Measurements from ENCODE around the gene OR13C4.
"Not testable (repeated sequence)": the region's sequence is repeated elsewhere in the genome, so short reads cannot be mapped to it uniquely, and the experiment has no call there.

Gene OR13C4

GRCh38 chr9:104520241-104520640, 6.8 kb downstream of the OR13C4 start:
- 85% methylated on average over 10 of the region's 10 CpGs for WGBS

GRCh38 chr9:104514901-104515300, 12.1 kb downstream of the OR13C4 start:
- Histone ChIP-seq H3K36me3 (ENCODE audit: insufficient read depth, low read length) (no peaks in the 10 kb centered on the region), H3K4me1 (ENCODE audit: insufficient read depth, low read length) (no peaks in the 10 kb centered on the region)
- WGBS = 76% methylated on average over 5 of the region's 5 CpGs

More at GRCh38 chr9:104520241-104520640, 6.8 kb downstream of the OR13C4 start:
- not testable (repeated sequence) for H3K4me3 ChIP-seq (ENCODE audit: low read length); H3K4me1 ChIP-seq (ENCODE audit: insufficient read depth, low read length); H3K27ac ChIP-seq (ENCODE audit: low read depth, low read length); H3K27me3 ChIP-seq (ENCODE audit: insufficient read depth, low read length); H3K36me3 ChIP-seq (ENCODE audit: insufficient read depth, low read length); H3K9ac ChIP-seq (ENCODE audit: low read depth, low read length); H3K9me3 ChIP-seq (ENCODE audit: insufficient read depth, low read depth, low read length)

GRCh38 chr9:104506565-104506964, 20.4 kb downstream of the OR13C4 start:
- H3K36me3 ChIP-seq (ENCODE audit: insufficient read depth, low read length) = no peaks in the 10 kb centered on the region
- no peaks in the 10 kb centered on the region for H3K4me1 ChIP-seq (ENCODE audit: insufficient read depth, low read length)
- no peak overlapping the region for H3K4me3 ChIP-seq (ENCODE audit: low read length)
- H3K9me3 ChIP-seq (ENCODE audit: insufficient read depth, low read depth, low read length) = no peaks in the 10 kb centered on the region
- no peak overlapping the region for H3K27ac ChIP-seq (ENCODE audit: low read depth, low read length)
- H3K9ac ChIP-seq (ENCODE audit: low read depth, low read length) = no peak overlapping the region
- no peaks in the 10 kb centered on the region for H3K27me3 ChIP-seq (ENCODE audit: insufficient read depth, low read length)

More at GRCh38 chr9:104514901-104515300, 12.1 kb downstream of the OR13C4 start:
- Histone ChIP-seq H3K9ac (ENCODE audit: low read depth, low read length) (no peak overlapping the region), H3K27ac (ENCODE audit: low read depth, low read length) (no peak overlapping the region), H3K27me3 (ENCODE audit: insufficient read depth, low read length) (no peaks in the 10 kb centered on the region), H3K9me3 (ENCODE audit: insufficient read depth, low read depth, low read length) (no peaks in the 10 kb centered on the region), H3K4me3 (ENCODE audit: low read length) (no peak overlapping the region)

GRCh38 chr9:104503963-104504362, 23.0 kb downstream of the OR13C4 start, which contains the start of gene OR13F1:
OR13F1 (plus strand) TSS chr9:104504263; CDS start chr9:104504263, 0 bp downstream.
- Histone ChIP-seq H3K4me1 (ENCODE audit: insufficient read depth, low read length) (no peaks in the 10 kb centered on the region), H3K27ac (ENCODE audit: low read depth, low read length) (no peak within 1 kb of the TSS), H3K4me3 (ENCODE audit: low read length) (no peak within 1 kb of the TSS), H3K9me3 (ENCODE audit: insufficient read depth, low read depth, low read length) (no peaks in the 10 kb centered on the region), H3K9ac (ENCODE audit: low read depth, low read length) (no peak within 1 kb of the TSS), H3K36me3 (ENCODE audit: insufficient read depth, low read length) (no peaks in the 10 kb centered on the region), H3K27me3 (ENCODE audit: insufficient read depth, low read length) (no peaks in the 10 kb centered on the region)
- WGBS = 93% methylated on average over 4 of the region's 5 CpGs

- no peaks in the 10 kb centered on the region for H3K27me3 ChIP-seq (ENCODE audit: insufficient read depth, low read length)
- H3K9me3 ChIP-seq (ENCODE audit: insufficient read depth, low read depth, low read length) = no peaks in the 10 kb centered on the region
- no peak overlapping the region for H3K27ac ChIP-seq (ENCODE audit: low read depth, low read length)
- H3K4me1 ChIP-seq (ENCODE audit: insufficient read depth, low read length) = no peaks in the 10 kb centered on the region
- H3K9ac ChIP-seq (ENCODE audit: low read depth, low read length) = no peak overlapping the region
- no peak overlapping the region for H3K4me3 ChIP-seq (ENCODE audit: low read length)
- H3K36me3 ChIP-seq (ENCODE audit: insufficient read depth, low read length) = no peaks in the 10 kb centered on the region
Observed at GRCh38 chr9:104503440-104503839, 23.6 kb downstream of the OR13C4 start.

GRCh38 chr9:104494808-104495207, 32.2 kb downstream of the OR13C4 start:
- peaks cover 8% of the 10 kb centered on the region for H3K9me3 ChIP-seq (ENCODE audit: insufficient read depth, low read depth, low read length)
- H3K9ac ChIP-seq (ENCODE audit: low read depth, low read length) = no peak overlapping the region
- H3K4me3 ChIP-seq (ENCODE audit: low read length) = no peak overlapping the region
- no peaks in the 10 kb centered on the region for H3K36me3 ChIP-seq (ENCODE audit: insufficient read depth, low read length)
- no peaks in the 10 kb centered on the region for H3K27me3 ChIP-seq (ENCODE audit: insufficient read depth, low read length)
- H3K27ac ChIP-seq (ENCODE audit: low read depth, low read length) = no peak overlapping the region
- H3K4me1 ChIP-seq (ENCODE audit: insufficient read depth, low read length) = no peaks in the 10 kb centered on the region
- 40% methylated on average over 1 of the region's 3 CpGs for WGBS

GRCh38 chr9:104485014-104485413, 42.0 kb downstream of the OR13C4 start:
- no peaks in the 10 kb centered on the region for H3K9me3 ChIP-seq (ENCODE audit: insufficient read depth, low read depth, low read length)
- no peak overlapping the region for H3K4me3 ChIP-seq (ENCODE audit: low read length)
- 85% methylated on average over 2 of the region's 2 CpGs for WGBS
- H3K9ac ChIP-seq (ENCODE audit: low read depth, low read length) = no peak overlapping the region
- no peaks in the 10 kb centered on the region for H3K4me1 ChIP-seq (ENCODE audit: insufficient read depth, low read length)
- no peak overlapping the region for H3K27ac ChIP-seq (ENCODE audit: low read depth, low read length)
- no peaks in the 10 kb centered on the region for H3K36me3 ChIP-seq (ENCODE audit: insufficient read depth, low read length)
- no peaks in the 10 kb centered on the region for H3K27me3 ChIP-seq (ENCODE audit: insufficient read depth, low read length)

GRCh38 chr9:104482921-104483570, 44.0 kb downstream of the OR13C4 start:
- no peak overlapping the region for H3K4me3 ChIP-seq (ENCODE audit: low read length)
- 79% methylated on average over 4 of the region's 5 CpGs for WGBS
- H3K9me3 ChIP-seq (ENCODE audit: insufficient read depth, low read depth, low read length) = no peaks in the 10 kb centered on the region; the same call in 1 of the 2 replicates
- no peaks in the 10 kb centered on the region for H3K36me3 ChIP-seq (ENCODE audit: insufficient read depth, low read length)
- H3K27me3 ChIP-seq (ENCODE audit: insufficient read depth, low read length) = no peaks in the 10 kb centered on the region
- no peak overlapping the region for H3K27ac ChIP-seq (ENCODE audit: low read depth, low read length)
- H3K9ac ChIP-seq (ENCODE audit: low read depth, low read length) = no peak overlapping the region
- H3K4me1 ChIP-seq (ENCODE audit: insufficient read depth, low read length) = no peaks in the 10 kb centered on the region
